Activated T-helper 1 cell treated with anti-CD3 and anti-CD28 coated beads, Interleukin-2, amount 50 U/mL, for 16 hours (primary cell): Measurements from ENCODE around the gene ETFBKMT.

Experiments used
- DNase-seq, 2 donors: peaks; one replicate each; pipeline ENCODE4 v3.0.0-alpha.2; 2020; ENCODE audit warnings: low read depth in 1 of 2, low spot score in 1 of 2

ETFBKMT gene, protein sequence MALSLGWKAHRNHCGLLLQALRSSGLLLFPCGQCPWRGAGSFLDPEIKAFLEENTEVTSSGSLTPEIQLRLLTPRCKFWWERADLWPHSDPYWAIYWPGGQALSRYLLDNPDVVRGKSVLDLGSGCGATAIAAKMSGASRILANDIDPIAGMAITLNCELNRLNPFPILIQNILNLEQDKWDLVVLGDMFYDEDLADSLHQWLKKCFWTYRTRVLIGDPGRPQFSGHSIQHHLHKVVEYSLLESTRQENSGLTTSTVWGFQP

DNA sequence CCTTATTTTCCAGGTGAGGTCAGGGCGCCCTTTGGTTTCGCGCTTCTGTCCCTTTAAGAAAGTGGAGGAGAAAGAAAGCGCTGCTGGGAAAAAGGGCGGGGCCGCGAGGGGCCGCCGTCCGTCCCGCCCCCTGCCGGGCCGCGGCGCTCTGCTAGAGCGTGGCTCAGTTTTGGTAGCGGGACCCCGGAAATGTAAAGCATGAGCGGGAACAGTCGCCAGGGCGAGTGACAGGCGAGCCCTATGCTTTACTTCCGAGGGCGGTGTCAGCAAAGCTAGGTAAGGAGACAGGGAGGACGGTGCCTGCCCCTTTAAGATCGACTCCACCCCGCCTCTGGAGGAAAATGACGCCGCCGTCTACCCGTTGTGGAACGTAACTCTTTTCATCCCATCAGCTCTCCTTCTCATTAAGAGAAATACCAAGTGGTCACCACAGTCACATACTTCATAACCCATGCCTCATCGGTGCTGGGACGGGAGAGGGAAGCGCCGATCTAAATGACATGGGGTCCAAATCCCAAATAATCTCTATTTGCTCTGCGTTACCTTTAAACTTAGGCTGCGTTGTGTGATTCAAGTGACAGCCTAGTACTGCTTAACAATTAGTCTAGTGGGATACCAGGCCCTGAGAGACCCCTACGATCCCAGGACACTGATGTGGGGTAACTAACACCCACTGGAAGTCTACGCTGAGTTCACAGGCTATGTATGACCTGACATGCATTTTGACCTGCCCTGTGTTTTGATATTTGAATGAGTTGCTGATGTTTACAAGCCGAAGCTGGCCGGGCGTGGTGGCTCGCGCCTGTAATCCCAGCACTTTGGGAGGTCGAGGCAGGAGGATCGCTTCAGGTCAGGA lies at the start of gene ETFBKMT:
Gene ETFBKMT (plus strand): TSS at position 602 of the 856 bp plus-strand sequence. CDS start 2,266 bp downstream, outside the sequence.
- peak; percentile 84 to 85 for DNase-seq

DNA sequence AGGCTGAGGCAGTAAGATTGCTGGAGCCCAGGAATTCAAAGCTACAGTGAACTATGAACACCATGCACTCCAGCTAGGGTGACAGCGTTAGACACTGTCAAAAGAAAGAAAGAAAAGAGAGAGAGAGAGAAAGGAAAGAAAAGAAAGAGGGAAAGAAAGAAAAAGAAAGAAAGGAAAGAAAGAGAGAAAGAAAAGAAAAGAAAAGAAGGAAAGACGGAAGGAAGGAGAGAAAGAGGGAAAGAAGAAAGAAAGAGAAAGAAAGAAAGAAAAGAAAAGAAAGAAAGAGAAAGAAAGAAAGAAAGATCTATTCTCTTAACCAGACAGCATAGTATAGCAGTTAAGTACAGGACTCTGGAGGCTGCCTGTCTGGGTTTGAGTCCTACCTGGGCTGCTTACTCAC lies 46.7 kb upstream of the ETFBKMT start:
- no peak for DNase-seq

- no peak for DNase-seq
Measured at GRCh38 chr12:31618228-31619025, 41.1 kb upstream of the ETFBKMT start.

DNA sequence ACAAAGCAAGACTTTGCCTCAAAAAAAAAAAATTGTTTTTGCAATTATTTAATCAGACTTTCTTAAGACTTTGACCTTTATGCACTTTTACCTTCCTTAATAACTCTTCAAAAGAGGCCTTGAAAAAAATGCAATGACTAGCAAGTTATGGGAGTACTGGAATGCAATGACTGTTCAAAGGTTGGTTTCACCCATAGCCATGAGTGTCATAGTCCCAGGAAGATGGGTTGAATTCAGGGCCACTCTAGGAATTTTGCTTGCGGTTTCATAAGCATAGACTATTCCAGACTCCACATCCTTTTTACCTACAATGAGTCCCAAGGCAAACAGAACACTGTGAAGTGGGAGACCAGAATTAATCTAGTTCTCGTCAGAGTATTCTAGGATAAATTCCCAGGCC lies 39.2 kb upstream of the ETFBKMT start:
- no peak for DNase-seq

- no peak for DNase-seq
Measured at GRCh38 chr12:31622038-31622437, 37.5 kb upstream of the ETFBKMT start.

- no peak for DNase-seq
Measured at GRCh38 chr12:31626270-31626995, 33.1 kb upstream of the ETFBKMT start.

GRCh38 chr12:31627456-31628054 lies 31.9 kb upstream of the ETFBKMT start:
- DNase-seq = no peak

- no peak for DNase-seq
Measured at GRCh38 chr12:31629756-31630732, 29.4 kb upstream of the ETFBKMT start.

GRCh38 chr12:31631023-31631724 lies 28.3 kb upstream of the ETFBKMT start:
- no peak for DNase-seq

- no peak for DNase-seq
Measured at GRCh38 chr12:31631809-31632208, 27.7 kb upstream of the ETFBKMT start.

- no peak for DNase-seq
Measured at GRCh38 chr12:31633464-31633863, 26.0 kb upstream of the ETFBKMT start.

DNA sequence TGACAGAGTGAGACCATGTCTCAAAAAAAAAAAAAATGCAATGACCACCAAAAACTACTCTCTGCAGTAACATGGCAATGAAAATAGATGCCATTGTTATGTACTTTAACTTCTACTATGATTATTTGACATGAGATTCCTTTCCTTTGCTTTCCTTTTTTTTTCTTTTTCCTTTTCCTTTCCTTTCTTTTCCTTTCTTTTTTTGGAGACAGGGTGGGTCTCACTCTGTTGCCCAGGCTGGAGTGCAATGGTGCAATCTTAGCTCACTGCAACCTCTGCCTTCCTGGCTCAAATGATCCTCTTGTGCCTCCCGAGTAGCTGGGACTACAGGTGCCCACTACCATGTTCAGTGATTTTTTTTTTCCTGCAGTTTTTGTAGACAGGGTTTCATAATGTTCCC lies 24.9 kb upstream of the ETFBKMT start:
- no peak for DNase-seq

- no peak for DNase-seq
Measured at GRCh38 chr12:31641509-31642090, 17.9 kb upstream of the ETFBKMT start.

DNA sequence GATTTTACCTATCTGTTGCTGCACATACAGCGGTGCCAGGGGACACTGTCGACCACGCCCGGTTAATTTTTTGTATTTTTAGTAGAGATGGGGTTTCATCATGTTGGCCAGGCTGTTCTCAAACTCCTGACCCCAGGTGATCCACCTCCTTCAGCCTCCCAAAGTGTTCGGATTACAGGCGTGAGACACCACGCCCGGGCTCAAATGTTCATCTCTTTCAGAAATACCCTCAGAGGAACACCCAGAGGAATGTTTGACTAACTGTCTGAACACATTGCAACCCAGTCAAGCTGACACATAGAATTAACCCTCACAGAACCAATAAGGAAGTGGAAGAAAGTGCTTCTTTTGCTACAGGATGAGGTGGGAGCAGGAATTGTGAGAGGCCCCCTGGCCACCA lies 15.0 kb upstream of the ETFBKMT start:
- DNase-seq = no peak

DNA sequence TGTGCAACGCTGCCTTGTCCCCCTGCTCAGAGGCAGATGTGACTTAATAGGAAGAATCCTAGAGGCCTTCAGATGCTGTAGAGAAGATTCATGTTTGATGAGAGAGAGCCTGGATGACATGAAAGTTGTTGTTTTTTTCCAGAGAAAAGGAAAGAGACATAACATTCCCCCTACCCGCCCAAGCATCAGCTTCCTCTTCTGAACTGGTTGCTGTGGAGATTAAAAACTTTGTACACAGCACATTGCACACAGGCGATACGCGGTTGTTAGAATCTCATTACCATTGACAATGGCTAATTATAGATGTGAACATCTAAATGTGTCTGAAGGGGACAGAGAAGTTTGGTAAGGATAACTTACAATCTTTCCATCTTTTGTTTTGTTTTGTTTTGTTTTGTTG lies 13.6 kb upstream of the ETFBKMT start:
- no peak for DNase-seq

DNA sequence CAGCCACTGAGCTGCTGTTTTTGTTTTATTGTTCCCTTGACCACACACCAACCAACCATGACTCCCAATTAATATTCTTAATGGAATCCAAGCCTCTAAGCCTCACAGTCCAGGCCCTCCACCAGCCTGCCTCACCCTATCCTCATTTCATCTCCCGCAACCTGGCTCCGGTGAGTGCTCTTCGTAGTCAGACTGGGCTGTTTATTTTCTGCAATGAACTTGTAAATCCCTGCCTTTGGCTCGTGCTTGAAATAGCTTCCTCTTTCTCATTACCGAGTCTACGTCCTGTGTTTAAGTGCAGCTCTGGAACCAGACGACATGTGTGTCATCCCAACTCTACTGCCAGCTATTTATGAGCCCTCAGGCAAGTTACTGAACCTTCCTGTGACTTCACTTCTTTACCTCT lies 12.4 kb upstream of the ETFBKMT start:
- DNase-seq = no peak

- no peak for DNase-seq
Measured at GRCh38 chr12:31650918-31651317, 8.6 kb upstream of the ETFBKMT start.

DNA sequence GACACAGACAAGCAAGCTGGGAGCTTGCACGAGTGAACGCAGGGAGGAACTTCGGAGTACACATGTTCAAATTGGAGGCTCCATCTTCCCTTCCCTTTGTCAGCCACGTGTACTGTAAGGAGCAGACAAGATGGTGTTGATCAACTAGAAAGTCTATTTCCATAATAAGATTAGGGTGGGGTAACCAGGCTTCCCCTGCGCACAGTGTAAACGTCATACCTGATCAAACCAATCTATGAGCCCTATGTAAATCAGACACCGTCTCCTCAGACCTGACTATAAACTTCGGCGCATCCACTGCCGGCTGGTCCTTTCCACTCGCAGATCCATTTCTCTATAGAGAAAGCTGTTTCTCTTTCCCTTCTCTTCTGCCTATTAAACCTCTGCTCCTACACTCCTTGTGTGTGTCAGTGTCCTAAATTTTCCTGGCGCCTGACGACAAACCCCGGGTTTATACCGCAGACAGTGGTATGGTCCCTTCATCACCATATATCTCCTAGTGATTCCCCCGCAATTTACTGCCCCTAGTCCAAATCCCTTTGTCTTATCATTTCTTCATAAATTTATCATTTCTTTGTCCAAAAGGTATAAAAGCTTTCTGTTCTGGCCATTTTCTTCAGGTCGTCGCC lies 7.5 kb upstream of the ETFBKMT start:
- no peak for DNase-seq
